ENCODE data around the gene C1QTNF9.
"Not testable (repeated sequence)": the region's sequence is repeated elsewhere in the genome, so short reads cannot be mapped to it uniquely, and the experiment has no call there.

Gene C1QTNF9

DNA sequence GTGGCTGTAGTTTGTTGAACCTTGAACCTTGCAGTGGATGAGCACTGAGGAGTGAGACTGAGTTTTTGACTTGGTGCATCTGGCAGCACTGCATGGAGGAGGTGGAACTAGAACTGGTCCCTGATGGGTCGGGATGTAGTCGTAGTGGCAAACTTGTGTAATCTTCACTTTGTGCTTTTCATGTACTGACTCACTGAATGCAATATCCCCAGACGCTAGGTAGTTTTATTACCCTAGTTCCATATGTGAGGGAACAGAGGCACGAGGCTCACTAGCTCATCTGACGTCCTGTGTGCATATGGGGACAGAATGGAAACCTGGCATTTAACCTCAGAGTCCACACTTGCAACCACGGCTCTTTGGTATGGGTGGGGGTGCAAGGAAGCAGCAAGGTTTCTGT, 10.3 kb downstream of the C1QTNF9 start:
- not testable (repeated sequence) for DNase-seq

DNA sequence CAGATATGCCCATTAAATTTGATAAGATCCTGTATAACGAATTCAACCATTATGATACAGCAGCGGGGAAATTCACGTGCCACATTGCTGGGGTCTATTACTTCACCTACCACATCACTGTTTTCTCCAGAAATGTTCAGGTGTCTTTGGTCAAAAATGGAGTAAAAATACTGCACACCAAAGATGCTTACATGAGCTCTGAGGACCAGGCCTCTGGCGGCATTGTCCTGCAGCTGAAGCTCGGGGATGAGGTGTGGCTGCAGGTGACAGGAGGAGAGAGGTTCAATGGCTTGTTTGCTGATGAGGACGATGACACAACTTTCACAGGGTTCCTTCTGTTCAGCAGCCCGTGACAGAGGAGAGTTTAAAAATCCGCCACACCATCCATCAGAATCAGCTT, 12.0 kb downstream of the C1QTNF9 start:
- not testable (repeated sequence) for DNase-seq

DNA sequence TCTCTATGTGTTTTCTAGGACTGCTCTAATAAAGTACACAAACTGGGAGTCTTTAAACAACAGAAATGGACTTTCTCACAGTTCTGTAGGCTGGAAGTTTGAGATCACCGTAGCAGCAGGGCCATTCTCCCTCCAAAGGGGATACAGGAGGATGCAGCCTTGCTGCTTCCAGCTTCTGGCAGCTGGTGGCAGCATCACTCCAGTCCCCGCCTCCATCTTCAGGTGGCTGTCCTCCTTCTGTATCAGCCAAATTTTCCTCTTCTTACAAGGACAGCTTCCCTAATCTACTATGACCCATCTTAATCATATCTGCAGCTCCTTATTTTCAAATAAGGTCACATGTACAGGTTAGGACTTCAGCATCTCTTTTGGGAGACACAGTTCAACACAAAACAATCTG, 13.1 kb downstream of the C1QTNF9 start:
- DNase-seq: not testable (repeated sequence)

DNA sequence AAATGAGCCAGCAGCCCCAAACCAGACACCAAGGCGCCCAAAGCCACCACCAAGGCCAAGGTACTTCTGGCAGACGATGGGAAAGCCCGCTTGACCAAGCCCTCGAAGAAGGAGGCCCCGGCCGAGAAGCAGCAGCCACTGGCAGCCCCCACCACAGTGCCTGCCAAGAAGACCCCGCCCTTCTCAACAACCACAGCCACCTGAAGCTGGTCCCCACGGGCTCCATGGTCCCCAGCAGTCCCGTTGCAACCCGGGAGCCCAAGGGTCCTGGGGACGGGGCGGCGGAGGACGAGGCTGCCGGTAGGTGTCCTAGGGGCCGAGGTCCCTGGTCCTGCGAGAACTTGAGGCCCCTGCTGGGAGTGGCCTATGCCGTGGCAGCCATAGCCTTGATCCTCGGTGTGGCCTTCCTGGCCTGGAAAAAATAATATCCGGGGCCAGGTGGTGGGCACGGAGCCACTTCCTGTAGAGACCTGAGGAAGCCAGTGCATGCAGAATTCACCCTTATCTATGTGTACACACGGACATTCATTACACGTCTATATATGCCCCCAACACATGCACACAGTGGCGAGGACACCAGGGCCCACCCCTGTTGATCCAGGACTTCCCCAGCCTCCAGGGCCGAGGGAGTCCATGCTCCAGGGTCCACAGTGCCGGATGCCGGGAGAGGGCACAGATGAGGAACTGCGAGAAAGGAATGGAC, 13.8 kb downstream of the C1QTNF9 start:
- DNase-seq: no peak

DNA sequence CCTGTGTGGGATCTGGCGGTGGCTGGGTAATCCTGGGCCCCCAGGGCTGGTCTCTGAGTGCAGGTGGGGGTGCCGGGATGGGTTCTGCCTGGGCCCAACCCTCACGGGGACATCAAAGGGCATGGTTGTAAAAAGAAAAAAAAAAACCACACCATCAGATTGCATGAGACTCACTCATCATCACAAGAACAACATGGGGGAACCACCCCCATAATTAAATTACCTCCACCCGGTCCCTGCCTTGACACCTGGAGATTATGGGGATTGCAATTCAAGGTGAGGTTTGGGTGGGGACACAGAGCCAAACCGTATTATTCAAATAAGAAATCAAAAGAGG, 14.3 kb downstream of the C1QTNF9 start:
- DNase-seq: no peak

DNA sequence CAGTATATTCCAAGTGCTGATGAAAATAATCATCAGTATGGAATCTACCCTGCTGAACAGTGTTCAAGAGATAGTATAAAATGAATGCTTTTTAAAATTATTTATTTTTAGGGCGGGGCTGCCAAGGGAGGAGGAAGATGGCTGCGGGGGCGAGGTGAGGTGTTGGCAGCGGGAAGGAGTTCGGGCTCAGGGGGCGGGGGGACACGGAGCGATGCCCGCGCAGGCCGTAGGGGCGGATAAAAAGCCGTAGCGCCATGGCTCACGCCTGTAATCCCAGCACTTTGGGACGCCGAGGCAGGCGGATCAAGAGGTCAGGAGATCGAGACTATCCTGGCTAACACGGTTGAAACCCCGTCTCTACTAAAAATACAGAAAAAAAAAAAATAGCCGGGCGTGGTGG, 18.2 kb downstream of the C1QTNF9 start:
- DNase-seq: not testable (repeated sequence)

DNA sequence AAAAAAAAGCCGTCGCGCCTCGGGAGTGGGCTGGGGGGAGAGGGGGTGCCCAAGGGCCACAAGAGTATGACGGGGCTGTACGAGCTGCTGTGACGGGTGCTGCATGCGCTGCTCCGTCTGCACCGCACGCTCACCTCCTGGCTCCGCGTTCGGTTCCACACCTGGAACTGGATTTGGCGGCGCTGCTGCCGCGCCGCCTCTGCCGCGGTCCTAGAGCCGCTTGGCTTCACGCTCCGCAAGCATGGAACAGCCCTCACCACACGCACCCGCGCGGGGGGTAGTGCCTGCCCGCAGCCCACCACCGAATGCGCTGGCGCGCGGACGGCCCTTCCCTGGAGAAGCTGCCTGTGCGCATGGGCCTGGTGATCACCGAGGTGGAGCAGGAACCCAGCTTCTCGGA, 18.8 kb downstream of the C1QTNF9 start:
- DNase-seq: no peak

DNA sequence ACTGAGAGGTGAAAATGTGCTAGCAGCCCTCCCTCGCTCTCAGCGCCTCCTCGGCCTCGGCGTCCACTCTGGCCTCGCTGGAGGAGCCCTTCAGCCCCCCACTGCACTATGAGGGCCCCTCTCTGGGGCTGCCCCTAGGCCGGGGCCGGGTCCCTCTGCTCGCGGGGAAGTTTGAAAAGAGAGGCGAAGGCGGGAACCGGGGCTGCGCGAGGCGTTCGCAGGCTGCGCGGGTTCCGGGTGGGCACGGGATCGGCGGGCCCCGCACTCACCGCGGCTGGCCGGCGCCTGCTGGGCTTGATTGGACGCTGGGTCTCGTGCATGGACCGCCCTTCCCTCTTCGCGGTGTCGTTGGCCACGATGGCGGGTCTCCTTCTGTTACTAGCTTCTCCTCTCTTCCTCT, 29.3 kb downstream of the C1QTNF9 start:
- DNase-seq: no peak

DNA sequence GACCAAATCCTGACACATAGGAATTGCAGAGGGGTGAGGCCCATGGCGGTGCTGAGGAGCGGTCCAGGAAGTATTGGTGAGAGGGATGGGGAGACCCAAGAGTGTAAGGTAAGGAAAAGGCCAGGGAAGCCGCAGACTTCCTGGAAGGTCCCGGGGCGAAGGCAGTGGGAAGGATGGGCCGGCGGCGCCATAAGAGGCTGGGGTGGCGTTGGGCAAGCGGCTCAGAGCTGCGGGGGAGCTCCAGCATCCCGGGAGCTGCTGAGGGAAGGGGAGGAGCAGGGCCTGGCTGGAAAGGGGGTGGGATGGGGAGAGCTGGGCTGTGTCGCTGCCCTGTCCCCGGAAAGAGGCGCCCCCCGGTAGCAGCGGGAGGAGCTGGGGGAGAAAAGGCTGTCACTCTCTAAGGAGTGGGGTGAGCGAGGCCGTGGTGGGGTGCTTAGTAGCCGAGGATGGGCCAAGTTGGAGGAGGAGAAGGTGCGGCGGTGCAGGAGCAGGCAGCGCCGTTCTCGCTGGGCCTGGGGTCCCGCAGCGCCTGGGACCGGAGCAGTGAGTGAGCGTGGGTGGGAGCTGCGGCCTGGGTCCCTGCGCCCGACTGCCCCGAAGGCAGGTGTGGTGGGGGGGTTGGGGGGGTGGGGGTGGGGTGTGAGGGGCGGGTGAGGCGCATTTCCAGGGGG, 30.7 kb downstream of the C1QTNF9 start:
- no peak for DNase-seq

DNA sequence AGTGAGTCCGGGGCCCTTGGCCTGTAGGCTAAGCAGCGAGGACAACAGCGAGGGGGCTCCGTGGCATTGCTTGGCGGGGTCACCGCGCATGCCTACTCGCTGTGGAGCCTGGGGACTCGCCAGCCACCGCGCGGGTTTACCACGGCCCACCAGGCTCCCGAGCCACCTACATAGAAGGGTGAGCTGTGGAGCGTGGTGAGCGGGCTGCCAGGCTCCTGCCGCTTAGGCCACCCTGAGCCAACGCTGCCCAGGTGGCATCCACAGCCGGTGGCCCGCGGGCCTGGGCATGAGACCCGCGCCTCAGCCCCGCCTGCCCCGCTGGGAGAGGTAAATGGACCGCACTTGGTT, 31.2 kb downstream of the C1QTNF9 start:
- DNase-seq: no peak

DNA sequence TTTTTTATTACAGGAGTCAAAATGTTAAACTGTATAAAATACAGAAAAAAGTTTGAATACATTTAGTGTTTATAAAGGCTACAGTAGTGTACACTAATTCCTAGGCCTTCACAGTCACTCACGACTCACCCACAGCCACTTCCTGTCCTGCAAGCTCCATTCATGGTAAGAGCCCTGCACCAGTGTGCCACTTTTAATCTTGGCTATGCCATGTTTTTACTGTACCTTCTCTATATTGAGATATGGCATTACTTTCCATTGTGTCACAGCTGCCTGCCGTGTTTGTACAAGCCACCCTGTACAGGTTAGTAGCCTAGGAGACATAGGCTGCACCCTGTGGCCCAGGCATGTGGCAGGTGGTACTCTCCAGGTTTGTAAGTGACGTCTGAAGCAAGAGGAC, 32.1 kb downstream of the C1QTNF9 start:
- DNase-seq: no peak

DNA sequence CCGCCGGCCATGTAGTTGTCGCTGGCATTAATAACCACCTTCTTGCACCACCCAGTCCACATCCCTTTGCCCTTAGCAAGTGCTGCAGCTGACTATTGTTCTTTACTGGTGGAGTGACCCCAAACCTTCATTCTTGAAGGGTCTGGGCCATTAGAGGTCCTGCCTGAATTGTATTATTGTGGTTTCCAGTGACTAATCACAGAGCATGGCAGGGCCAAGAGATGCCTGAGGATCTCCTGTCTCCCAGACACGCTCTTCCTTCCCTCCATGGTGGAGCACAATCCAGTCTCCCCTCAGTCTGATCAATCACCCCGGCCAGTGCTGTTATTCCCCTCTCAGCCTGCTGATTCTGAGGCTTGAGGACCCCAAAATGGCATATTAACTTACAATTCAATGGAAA, 39.0 kb downstream of the C1QTNF9 start:
- no peak for DNase-seq

DNA sequence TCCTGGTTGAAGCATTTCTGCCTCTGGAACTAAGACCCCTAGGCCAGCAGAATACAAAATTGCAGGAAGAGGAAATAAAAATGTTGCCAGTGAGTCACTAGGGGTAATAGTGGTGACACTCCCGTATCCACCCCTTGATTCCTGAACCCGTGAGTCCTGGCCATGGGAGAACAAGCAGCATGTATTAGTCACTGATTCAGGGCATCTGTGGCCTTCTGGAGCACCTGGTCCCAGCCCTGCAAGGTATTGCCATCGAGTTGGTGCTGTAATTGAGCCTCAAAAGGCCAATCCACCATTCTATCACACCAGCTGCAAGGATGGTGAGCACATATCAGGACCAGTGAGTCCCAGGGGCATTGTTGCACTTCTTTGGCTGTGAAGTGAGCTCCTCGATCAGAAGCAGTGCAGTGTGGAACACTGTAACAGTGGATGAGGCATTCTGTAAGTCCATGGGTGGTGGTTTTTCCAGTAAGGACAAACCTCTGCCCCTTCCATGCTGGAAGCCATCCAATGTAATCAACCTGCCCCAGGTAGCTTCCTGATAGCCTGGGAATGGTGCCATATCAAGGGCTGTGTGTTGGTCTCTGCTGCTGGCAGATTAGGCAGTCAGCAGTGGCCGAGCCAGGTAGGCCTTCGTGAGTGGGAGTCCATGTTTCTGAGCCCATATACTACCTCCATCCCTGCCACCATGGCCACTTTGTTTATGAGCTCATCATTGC, 39.6 kb downstream of the C1QTNF9 start:
- DNase-seq: no peak

DNA sequence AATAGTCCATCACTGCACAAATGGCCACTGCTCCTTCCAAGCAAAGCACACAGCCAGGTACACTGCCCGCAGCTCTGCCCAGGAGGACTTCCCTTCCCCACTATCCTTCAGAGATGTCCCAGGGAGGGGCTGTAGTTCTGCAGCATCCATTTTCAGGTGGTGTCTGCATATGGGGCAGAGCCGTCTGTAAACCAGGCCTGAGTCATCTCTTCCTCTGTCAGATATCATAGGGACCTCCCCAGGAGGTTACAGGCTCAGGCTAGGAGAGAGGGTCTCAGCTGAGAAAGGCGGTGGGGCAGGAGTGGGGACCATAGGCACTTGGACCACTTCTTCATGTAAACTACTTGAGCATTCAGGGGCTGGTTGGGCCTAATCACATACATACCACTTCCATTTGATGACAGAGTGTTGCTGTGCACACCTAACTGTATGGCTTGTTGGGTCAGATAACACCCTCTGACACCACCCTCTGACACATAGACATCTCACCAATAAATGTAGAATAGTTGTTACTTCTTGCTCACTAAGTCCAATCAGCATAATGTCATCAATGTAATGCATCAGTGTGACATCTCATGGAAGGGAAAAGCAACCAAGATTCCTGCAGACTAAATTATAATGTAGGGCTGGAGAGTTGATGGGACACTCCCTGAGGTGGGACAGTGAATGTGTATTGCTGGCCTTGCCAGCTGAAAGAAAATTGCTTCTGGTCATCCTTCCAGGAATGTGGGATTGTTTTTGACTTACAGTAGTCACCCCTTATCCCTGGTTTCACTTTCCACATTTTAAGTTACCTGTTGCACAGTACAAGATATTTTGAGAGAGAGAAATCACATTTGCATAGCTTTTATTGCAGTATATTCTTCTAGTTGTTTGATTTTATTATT, 40.6 kb downstream of the C1QTNF9 start:
- DNase-seq: not testable (repeated sequence)

DNA sequence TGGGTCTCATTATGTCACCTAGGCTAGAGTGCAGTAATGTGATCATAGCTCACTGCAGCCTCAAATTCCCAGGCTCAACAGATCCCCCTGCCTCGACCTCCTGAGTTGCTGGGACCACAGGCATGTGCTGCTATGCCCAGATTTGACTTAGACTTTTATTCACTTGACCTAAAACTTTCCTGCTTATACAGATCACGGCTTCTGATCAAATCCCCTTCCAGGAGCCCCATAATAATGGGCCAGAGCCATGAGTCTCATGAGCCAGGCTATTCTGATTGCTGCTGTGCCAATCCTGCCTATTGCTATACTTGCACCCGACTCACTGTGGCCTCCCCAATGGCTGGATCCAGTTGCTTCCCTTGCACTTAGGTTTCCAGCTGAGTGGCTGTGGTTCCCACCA, 42.0 kb downstream of the C1QTNF9 start:
- no peak for DNase-seq

DNA sequence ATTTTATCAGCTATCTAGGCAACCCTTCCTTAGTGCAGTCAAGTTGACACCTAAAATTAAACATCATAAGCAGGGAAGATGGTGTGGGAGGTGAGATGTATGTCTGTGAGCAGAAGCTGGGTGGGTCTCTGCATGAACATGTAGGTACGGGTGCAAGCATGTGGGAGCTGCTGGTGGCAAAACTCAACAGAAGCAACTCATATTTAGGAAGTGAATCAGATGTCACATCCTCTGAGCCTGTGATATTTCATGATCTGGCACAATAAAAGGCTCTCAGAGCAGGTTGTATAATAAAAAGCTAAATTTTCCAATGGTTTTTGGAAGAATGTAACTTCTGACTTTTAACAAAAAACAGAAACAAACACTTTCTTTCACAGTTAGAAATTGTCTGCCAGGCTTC, 44.4 kb downstream of the C1QTNF9 start:
- DNase-seq: no peak

DNA sequence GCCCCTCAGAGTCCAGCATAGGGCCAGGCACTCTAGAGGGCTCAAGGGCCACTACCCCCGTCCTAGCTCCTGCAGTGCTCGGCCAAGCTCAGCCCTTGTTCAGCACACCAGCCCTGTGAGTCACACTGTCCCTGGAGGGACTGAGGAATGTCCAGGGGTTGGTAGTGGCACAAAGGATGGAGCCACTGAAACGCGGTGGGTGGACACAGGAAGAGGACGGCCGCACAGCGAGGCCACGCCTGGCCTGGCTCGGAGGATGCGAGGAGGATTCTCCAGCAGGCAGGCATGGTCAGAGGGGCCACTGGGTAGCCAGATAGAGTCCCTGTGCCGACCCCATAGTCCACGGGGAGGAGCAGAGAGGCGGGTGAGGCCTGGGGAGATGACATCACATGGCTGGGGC, 45.7 kb downstream of the C1QTNF9 start:
- no peak for DNase-seq

DNA sequence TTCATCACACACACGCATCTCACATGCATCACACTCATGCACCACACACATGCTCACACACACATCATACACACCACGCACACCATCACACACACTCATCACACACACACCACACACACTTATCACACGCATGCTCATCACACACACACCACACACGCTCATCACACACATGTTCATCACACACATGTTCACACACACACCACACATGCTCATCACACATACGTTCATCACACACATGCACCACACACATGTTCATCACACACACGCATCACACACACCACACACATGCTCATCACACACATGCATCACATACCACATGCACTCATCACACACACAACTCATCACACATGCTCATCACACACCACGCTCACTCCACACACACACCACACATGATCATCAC, 46.9 kb downstream of the C1QTNF9 start:
- DNase-seq: no peak

DNA sequence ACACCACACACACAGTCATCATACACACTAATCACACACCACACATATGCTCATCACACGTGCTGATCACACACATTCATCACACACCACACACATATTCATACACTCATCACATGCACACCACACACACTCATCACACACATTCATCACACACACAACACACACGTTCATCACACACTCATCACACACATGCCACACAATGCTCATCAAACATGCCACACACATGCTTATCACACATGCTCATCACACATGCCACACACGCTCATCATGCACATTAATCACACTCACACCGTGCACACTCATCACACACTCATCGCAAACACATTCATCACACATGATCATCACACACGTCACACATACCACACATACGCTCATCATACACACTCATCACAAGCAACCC, 47.5 kb downstream of the C1QTNF9 start:
- DNase-seq: no peak

DNA sequence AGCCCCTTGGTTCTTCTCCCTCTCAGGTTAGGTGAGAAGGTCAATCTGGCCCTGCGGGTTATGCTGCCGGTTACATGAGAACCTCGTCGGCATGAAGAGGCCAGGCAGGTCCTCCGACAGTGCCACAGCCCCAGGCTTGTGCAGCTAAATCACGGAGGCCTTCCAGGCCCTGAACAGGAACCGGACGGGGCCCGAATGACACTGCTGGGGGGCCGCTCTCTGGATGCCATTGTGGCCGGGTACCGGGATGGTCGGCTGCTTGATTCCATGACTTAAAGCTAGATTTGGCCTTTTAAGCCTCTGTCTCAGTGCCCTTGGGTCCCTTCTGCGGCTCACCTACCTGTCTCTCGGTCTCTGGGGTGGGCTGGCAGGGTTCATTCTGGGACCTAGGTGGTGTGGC, 48.4 kb downstream of the C1QTNF9 start:
- no peak for DNase-seq

DNA sequence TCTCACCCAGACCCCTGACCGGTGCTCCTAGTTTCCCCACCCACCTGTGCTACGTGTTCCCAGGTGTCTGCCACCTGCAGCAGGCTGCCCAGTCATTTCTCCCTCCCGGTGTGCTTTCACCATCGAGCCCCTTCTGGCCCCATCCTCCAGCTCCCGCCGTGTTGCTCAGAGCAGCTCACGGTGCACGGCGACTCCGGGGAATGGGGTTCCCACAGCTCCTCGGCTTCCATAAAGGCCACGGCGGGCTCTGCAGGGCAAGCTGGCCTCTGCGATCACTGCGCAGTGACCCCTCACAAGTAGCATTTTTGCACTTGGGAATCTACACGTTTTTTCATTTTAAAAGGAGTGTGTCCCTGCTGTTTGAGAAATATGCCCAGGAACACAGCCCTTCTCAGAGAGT, 49.5 kb downstream of the C1QTNF9 start:
- DNase-seq: not testable (repeated sequence)

DNA sequence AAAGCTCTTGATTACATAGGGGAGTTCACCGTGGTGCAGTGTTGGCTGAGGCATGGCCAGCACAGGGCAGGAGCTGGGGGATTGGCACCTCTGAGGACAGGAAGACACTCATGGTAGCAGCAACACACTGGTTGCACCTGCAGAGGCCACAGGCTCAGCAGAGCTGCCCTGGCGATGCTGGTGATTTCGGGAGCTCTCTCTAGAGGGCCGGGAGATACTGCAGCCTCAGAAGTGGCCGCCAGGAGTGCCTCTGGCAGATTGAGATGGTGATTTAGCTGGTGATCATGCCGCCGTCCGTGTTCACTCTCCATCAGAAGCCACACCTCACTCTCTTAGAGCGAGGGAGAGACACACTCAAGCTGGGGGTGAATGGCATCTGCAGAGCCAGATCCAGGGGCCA, 49.9 kb downstream of the C1QTNF9 start:
- DNase-seq: not testable (repeated sequence)

Data from amygdala (tissue), 56 donors.